H1 (cell line): ENCODE data around the gene AMOT. TPM values are rescaled to one million over a fixed set of nuclear protein-coding genes. Genes with fewer than 3 reads are reported as not detected.

Experiments used
- CTCF ChIA-PET: fragments of 300-600 bp; sonication (Branson Sonifier 250); formaldehyde crosslinking; loops from one replicate; lab custom pipeline; 2021; ENCODE audit not compliant: partially characterized antibody; lab: Charles Lee
- POLR2A ChIA-PET: fragments of 300-600 bp; sonication (Branson Sonifier 250); formaldehyde crosslinking; loops from one replicate; lab custom pipeline; 2021; ENCODE audit warnings: inconsistent platforms; ENCODE audit not compliant: partially characterized antibody; lab: Charles Lee
- DNase-seq, 2 experiments: peaks; one replicate each; pipeline versions ENCODE4 v3.0.0 to v3.0.0-alpha.2; 2010 to 2022; ENCODE audit warnings: low spot score in 2 of 2, low read depth in 1 of 2, mixed read lengths in 1 of 2
- FAIRE-seq: peaks from 2 replicates; lab custom pipeline; 2011; peaks lifted over from hg19 to GRCh38; lab: Jason Lieb, UNC
- H2AFZ ChIP-seq: 2 replicates; pipeline ENCODE4 v1.8.1; 2012; ENCODE audit warnings: low read length, inconsistent platforms
- H2AK5ac ChIP-seq: 2 replicates; pipeline ENCODE4 v1.6.1; 2013; ENCODE audit warnings: low read depth, low read length
- H2BK120ac ChIP-seq: replicated peaks from 2 replicates; pipeline ENCODE3; 2013; ENCODE audit warnings: low read depth, low read length, inconsistent platforms
- H2BK12ac ChIP-seq: 2 replicates; pipeline ENCODE4 v1.6.1; 2013; ENCODE audit warnings: low read depth, low read length
- H2BK15ac ChIP-seq: 2 replicates; pipeline ENCODE4 v1.6.1; 2013; ENCODE audit warnings: low read length
- H2BK20ac ChIP-seq: 2 replicates; pipeline ENCODE4 v1.6.1; 2013; ENCODE audit warnings: low read length
- H2BK5ac ChIP-seq: 2 replicates; pipeline ENCODE4 v1.6.1; 2013; ENCODE audit warnings: low read depth, low read length
- H3K14ac ChIP-seq: 2 replicates; pipeline ENCODE4 v1.6.1; 2013; ENCODE audit warnings: inconsistent platforms; ENCODE audit not compliant: insufficient read length
- H3K18ac ChIP-seq: 2 replicates; pipeline ENCODE4 v1.6.1; 2013; ENCODE audit warnings: low read length; ENCODE audit errors: extremely low read depth
- H3K23ac ChIP-seq: 2 replicates; pipeline ENCODE4 v1.6.1; 2013; ENCODE audit warnings: inconsistent platforms; ENCODE audit not compliant: insufficient read length
- H3K23me2 ChIP-seq: 2 replicates; pipeline ENCODE4 v1.6.1; 2013; ENCODE audit warnings: low read depth, low read length
- H3K27ac ChIP-seq: 2 replicates; pipeline ENCODE4 v1.6.1; 2011; ENCODE audit warnings: low read depth, low read length, inconsistent platforms
- H3K27me3 ChIP-seq, 4 experiments: replicated peaks in 1 of 4; 1 replicate in 1 of 4; 2 replicates in 3 of 4; pipeline versions ENCODE4 v1.6.1 to v1.8.1; 2011 to 2013; ENCODE audit warnings: low read length in 3 of 4, mild to moderate bottlenecking in 3 of 4, inconsistent platforms in 2 of 4, mixed read lengths in 2 of 4, moderate library complexity in 1 of 4; ENCODE audit not compliant: control insufficient read depth in 3 of 4, insufficient read depth in 3 of 4; ENCODE audit errors: extremely low read depth in 1 of 4
- H3K36me3 ChIP-seq, 4 experiments: 2 replicates each; pipeline versions ENCODE4 v1.6.1 to v1.8.1; 2011 to 2013; ENCODE audit warnings: mild to moderate bottlenecking in 4 of 4, low read length in 3 of 4, moderate library complexity in 2 of 4, control low read depth in 1 of 4, inconsistent platforms in 1 of 4; ENCODE audit not compliant: insufficient read depth in 4 of 4, control insufficient read depth in 2 of 4
- H3K4ac ChIP-seq: replicated peaks from 2 replicates; pipeline ENCODE3; 2013; ENCODE audit warnings: low read length, low read depth, mixed read lengths, inconsistent platforms; ENCODE audit not compliant: insufficient read length
- H3K4me1 ChIP-seq, 4 experiments: replicated peaks in 1 of 4; 1 replicate in 1 of 4; 2 replicates in 3 of 4; pipeline versions ENCODE4 v1.6.1 to v1.8.1; 2011 to 2013; ENCODE audit warnings: low read length in 3 of 4, inconsistent platforms in 2 of 4, mixed read lengths in 1 of 4; ENCODE audit not compliant: insufficient read depth in 4 of 4, control insufficient read depth in 3 of 4
- H3K4me2 ChIP-seq, 2 experiments: 2 replicates each; pipeline versions ENCODE4 v1.6.1 to v1.8.1; 2011 to 2013; ENCODE audit warnings: low read depth in 2 of 2, low read length in 2 of 2, control low read depth in 1 of 2, inconsistent platforms in 1 of 2, mild to moderate bottlenecking in 1 of 2; ENCODE audit not compliant: insufficient read depth in 1 of 2
- H3K4me3 ChIP-seq, 4 experiments: fragments of 200-600, 300-600 bp in 1 of 4; sonication (generic), shearing (Covaris generic), sonication (Bioruptor Twin) in 1 of 4; 2 replicates each; pipeline versions ENCODE4 v1.5.1 to v1.8.1; 2011 to 2016; ENCODE audit warnings: low read length in 4 of 4, low read depth in 3 of 4, control low read depth in 2 of 4, inconsistent platforms in 2 of 4, mild to moderate bottlenecking in 2 of 4, mixed read lengths in 1 of 4, moderate library complexity in 1 of 4; ENCODE audit not compliant: insufficient read depth in 2 of 4; ENCODE audit errors: extremely low read depth in 1 of 4
- H3K56ac ChIP-seq: replicated peaks from 2 replicates; pipeline ENCODE3; 2013; ENCODE audit warnings: low read depth, mild to moderate bottlenecking, mixed read lengths, low read length, inconsistent platforms; ENCODE audit not compliant: insufficient read length
- H3K79me1 ChIP-seq: 2 replicates; pipeline ENCODE4 v1.6.1; 2013; ENCODE audit warnings: low read depth, low read length, control low read depth
- H3K79me2 ChIP-seq, 2 experiments: 2 replicates each; pipeline versions ENCODE4 v1.6.1 to v1.8.1; 2012 to 2013; ENCODE audit warnings: low read length in 2 of 2, mild to moderate bottlenecking in 2 of 2, inconsistent platforms in 1 of 2; ENCODE audit not compliant: insufficient read depth in 2 of 2, control insufficient read depth in 1 of 2
- H3K9ac ChIP-seq, 4 experiments: replicated peaks in 1 of 4; 1 replicate in 1 of 4; 2 replicates in 3 of 4; pipeline versions ENCODE4 v1.6.1 to v1.8.1; 2011 to 2013; ENCODE audit warnings: low read depth in 3 of 4, low read length in 3 of 4, control low read depth in 2 of 4, mild to moderate bottlenecking in 2 of 4, moderate library complexity in 2 of 4, inconsistent platforms in 1 of 4; ENCODE audit errors: extremely low read depth in 1 of 4
- H3K9me3 ChIP-seq, 2 experiments: 2 replicates each; pipeline versions ENCODE4 v1.6.1 to v1.8.1; 2012 to 2013; ENCODE audit warnings: mild to moderate bottlenecking in 2 of 2, moderate library complexity in 2 of 2, control low read depth in 1 of 2, inconsistent platforms in 1 of 2, low read depth in 1 of 2, low read length in 1 of 2, mixed read lengths in 1 of 2; ENCODE audit not compliant: insufficient read depth in 2 of 2
- H4K20me1 ChIP-seq, 2 experiments: replicated peaks in 1 of 2; 2 replicates each; pipeline versions ENCODE3 to v1.8.1; 2011 to 2013; ENCODE audit warnings: inconsistent platforms in 2 of 2, low read length in 2 of 2, mild to moderate bottlenecking in 1 of 2; ENCODE audit not compliant: insufficient read depth in 2 of 2, control insufficient read depth in 1 of 2
- H4K5ac ChIP-seq: 2 replicates; pipeline ENCODE4 v1.6.1; 2013; ENCODE audit warnings: low read length, low read depth, mixed read lengths, inconsistent platforms; ENCODE audit not compliant: insufficient read length
- H4K8ac ChIP-seq: 2 replicates; pipeline ENCODE4 v1.8.0; 2013; ENCODE audit warnings: mild to moderate bottlenecking, moderate library complexity, low read length, inconsistent platforms; ENCODE audit not compliant: insufficient read depth; ENCODE audit errors: extremely low read depth
- H4K91ac ChIP-seq: replicated peaks from 2 replicates; pipeline ENCODE3; 2013; ENCODE audit warnings: low read length, mixed read lengths, inconsistent platforms; ENCODE audit not compliant: insufficient read length
- BRCA1 ChIP-seq: IDR thresholded peaks from 2 replicates; pipeline ENCODE4 v1.6.1; 2012; ENCODE audit warnings: low read depth, low read length, improper control_type of control experiment
- JUN ChIP-seq: IDR thresholded peaks from 2 replicates; pipeline ENCODE4 v1.6.1; 2011; ENCODE audit warnings: low read depth, mild to moderate bottlenecking, improper control_type of control experiment, low read length
- JUND ChIP-seq: IDR thresholded peaks from 2 replicates; pipeline ENCODE4 v1.6.1; 2011; ENCODE audit warnings: mild to moderate bottlenecking, improper control_type of control experiment, low read length
- RAD21 ChIP-seq, 2 experiments: IDR thresholded peaks in 1 of 2; conservative IDR thresholded peaks in 1 of 2; 2 replicates each; pipeline ENCODE4 v1.6.1; 2011; ENCODE audit warnings: low read depth in 2 of 2, low read length in 2 of 2, improper control_type of control experiment in 1 of 2, inconsistent platforms in 1 of 2, mild to moderate bottlenecking in 1 of 2, moderate library complexity in 1 of 2
- RBBP5 ChIP-seq: IDR thresholded peaks from 2 replicates; pipeline ENCODE4 v1.7.1; 2012; ENCODE audit warnings: low read depth, mild to moderate bottlenecking, inconsistent platforms, low read length, moderate library complexity, borderline replicate concordance
- SP4 ChIP-seq: IDR thresholded peaks from 2 replicates; pipeline ENCODE4 v1.6.1; 2012; ENCODE audit warnings: low read length, inconsistent platforms
- WGBS, 2 experiments: shearing (Covaris generic) in 1 of 2; methylation state at CpG; one replicate each; pipeline versions ENCODE4 v1.1.6 to v1.1.7; 2013 to 2015; ENCODE audit warnings: low lambda C conversion rate in 2 of 2, mixed read lengths in 2 of 2, inconsistent platforms in 1 of 2, low coverage in 1 of 2, missing lambda C conversion rate in 1 of 2; ENCODE audit not compliant: insufficient replicate concordance in 2 of 2, insufficient coverage in 1 of 2, insufficient read length in 1 of 2; ENCODE audit errors: extremely low coverage in 1 of 2, missing lambda C conversion rate in 1 of 2; 5-methylcytosine and 5-hydroxymethylcytosine counted together
- polyA plus RNA-seq, 7 experiments: library from polyadenylated mRNA; depleted of rRNA in 3 of 7; stranded (reverse) in 5 of 7; unstranded in 2 of 7; fragments of >200 nt in 5 of 7; fragments of 200-250 nt in 2 of 7; gene quantifications; 1 replicate in 5 of 7; 2 replicates in 1 of 7; 4 replicates in 1 of 7; pipeline versions ENCODE4 v1.2.1 to v1.2.3, GENCODE V29; 2011 to 2013; ENCODE audit warnings: missing spikeins in 2 of 7, mixed read lengths in 2 of 7
- total RNA-seq: library from RNA; stranded (reverse); fragmentation: NEBNext Ultra II Directional; extraction: Animal tissue kit (Norgen Biotek cat#: 25700); gene quantifications from 2 replicates; pipeline ENCODE4 v1.2.1, GENCODE V29; 2021

The AMOT gene
- total and polyA plus RNA-seq, 2 of the 8 experiments (the other 6 are each of a cell fraction or from before 2014, with no cell fraction given) = 2.3 to 7.1 TPM

DNA sequence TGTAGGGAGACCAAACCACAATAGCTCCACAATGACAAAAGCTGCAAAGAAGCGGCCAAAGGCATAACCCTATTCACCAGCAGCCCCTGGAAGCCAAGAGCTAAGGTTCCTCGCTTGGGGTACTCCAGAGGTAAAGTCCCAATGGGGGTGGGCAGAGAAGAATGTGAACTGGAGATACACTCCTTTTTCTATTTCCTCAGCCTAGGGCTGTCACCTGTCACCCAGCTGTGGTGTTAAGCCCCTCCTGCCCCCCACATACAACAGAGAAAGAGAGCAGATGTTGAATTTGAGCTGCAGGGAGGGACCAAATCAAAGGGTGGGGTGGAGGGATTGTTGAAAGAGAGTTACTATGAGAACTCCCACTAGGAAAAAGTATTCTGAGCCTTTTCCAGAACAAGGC lies 26.1 kb downstream of the AMOT start:
- H3K79me1 ChIP-seq = no peaks in the 10 kb centered on the region
- no peak overlapping the region for H3K4me2 ChIP-seq
- H3K27me3 ChIP-seq = no peaks in the 10 kb centered on the region
- TF ChIP-seq SP4 = no peak
- no peak for TF ChIP-seq JUND
- TF ChIP-seq BRCA1 = no peak
- no peak for TF ChIP-seq RAD21 (IDR thresholded peaks at IDR 0.05 in 1 of 2, conservative IDR thresholded peaks at IDR 0.05 in 1 of 2; ENCODE audit: low read depth in 2 of 2, low read length in 2 of 2)
- TF ChIP-seq RBBP5 = no peak
- no peak for TF ChIP-seq JUN

More for the DNA sequence above, 26.1 kb downstream of the AMOT start:
- H4K20me1 ChIP-seq = no peaks in the 10 kb centered on the region
- POLR2A ChIA-PET = no interaction called here
- H3K9me3 ChIP-seq = no peaks in the 10 kb centered on the region
- H4K91ac ChIP-seq = no peak overlapping the region
- no peak overlapping the region for H2BK20ac ChIP-seq
- 89% methylated on average over 2 of the region's 2 CpGs; no CpG with 5 or more reads in 1 of the 2 experiments for WGBS, 2 experiments
- H3K14ac ChIP-seq = no peak overlapping the region
- no peaks in the 10 kb centered on the region for H3K79me2 ChIP-seq
- H3K27ac ChIP-seq = no peak overlapping the region
- H3K9ac ChIP-seq = no peak overlapping the region
- no peak overlapping the region for H3K23ac ChIP-seq
- no peak overlapping the region for H2BK5ac ChIP-seq
- no peak for DNase-seq
- H3K56ac ChIP-seq = no peak overlapping the region
- no peaks in the 10 kb centered on the region for H3K36me3 ChIP-seq
- H2BK120ac ChIP-seq = no peak overlapping the region
- H3K4me3 ChIP-seq = no peak overlapping the region
- H2BK12ac ChIP-seq = no peak overlapping the region
- no peak overlapping the region for H3K4ac ChIP-seq
- no peak overlapping the region for H4K5ac ChIP-seq
- no peaks in the 10 kb centered on the region for H3K23me2 ChIP-seq
- no peak overlapping the region for H2AK5ac ChIP-seq
- CTCF ChIA-PET = no interaction called here
- H2AFZ ChIP-seq = no peak overlapping the region
- H3K4me1 ChIP-seq = no peaks in the 10 kb centered on the region; a peak in 1 of 7 replicates
- FAIRE-seq = no peak
- H3K18ac ChIP-seq = no peak overlapping the region
- no peak overlapping the region for H2BK15ac ChIP-seq
- H4K8ac ChIP-seq = no peak overlapping the region
